ENCODE data around the gene NPPB.
"Not testable (repeated sequence)": the region's sequence is repeated elsewhere in the genome, so short reads cannot be mapped to it uniquely, and the experiment has no call there.

DNA sequence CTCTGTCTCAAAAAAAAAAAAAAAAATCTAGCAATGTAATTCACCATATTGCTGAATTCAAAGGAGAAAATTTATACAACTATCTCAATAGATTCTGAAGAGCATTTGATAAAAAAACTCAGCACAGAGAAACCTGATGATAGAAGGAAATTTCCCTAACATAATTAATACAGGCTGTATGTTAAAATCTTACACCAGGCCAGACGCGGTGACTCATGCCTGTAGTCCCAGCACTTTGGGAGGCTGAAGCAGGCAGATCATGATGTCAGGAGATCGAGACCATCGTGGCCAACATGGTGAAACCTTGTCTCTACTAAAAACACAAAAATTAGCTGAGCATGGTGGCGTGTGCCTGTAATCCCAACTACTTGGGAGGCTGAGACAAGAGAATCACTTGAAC lies 45.4 kb upstream of the NPPB start:
- TF ChIP-seq, protein P1, sequence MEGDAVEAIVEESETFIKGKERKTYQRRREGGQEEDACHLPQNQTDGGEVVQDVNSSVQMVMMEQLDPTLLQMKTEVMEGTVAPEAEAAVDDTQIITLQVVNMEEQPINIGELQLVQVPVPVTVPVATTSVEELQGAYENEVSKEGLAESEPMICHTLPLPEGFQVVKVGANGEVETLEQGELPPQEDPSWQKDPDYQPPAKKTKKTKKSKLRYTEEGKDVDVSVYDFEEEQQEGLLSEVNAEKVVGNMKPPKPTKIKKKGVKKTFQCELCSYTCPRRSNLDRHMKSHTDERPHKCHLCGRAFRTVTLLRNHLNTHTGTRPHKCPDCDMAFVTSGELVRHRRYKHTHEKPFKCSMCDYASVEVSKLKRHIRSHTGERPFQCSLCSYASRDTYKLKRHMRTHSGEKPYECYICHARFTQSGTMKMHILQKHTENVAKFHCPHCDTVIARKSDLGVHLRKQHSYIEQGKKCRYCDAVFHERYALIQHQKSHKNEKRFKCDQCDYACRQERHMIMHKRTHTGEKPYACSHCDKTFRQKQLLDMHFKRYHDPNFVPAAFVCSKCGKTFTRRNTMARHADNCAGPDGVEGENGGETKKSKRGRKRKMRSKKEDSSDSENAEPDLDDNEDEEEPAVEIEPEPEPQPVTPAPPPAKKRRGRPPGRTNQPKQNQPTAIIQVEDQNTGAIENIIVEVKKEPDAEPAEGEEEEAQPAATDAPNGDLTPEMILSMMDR (conservative IDR thresholded peaks at IDR 0.05), result not testable (repeated sequence)
- not testable (repeated sequence) for TF ChIP-seq ZFX (IDR thresholded peaks at IDR 0.05)
